ENCODE data around the gene KAZALD1. TPM values are rescaled to one million over a fixed set of nuclear protein-coding genes. Genes with fewer than 3 reads are reported as not detected.
A peak's percentile ranks its signal among the peaks of the same experiment; 100 is the strongest.

The KAZALD1 gene
- polyA plus RNA-seq, 1 of the 3 experiments (the other 2 are of a cell fraction): 3.0 TPM

- POLR2A ChIA-PET: no interaction called here
- peaks cover 3% of the 10 kb centered on the region for H3F3A ChIP-seq (replicated peaks; ENCODE audit: insufficient read depth)
- no peaks in the 10 kb centered on the region for H3K9me2 ChIP-seq
- H3K4me2 ChIP-seq: no peak overlapping the region
- H3K4me3 ChIP-seq (ENCODE audit: low read depth in 2 of 2, low read length in 1 of 2): no peak overlapping the region
- H3K79me2 ChIP-seq (ENCODE audit: insufficient read depth): peaks cover 6% of the 10 kb centered on the region; the same call in 1 of the 2 replicates
- no peaks in the 10 kb centered on the region for H4K20me1 ChIP-seq (ENCODE audit: insufficient read depth)
- WGBS (ENCODE audit: low lambda C conversion rate): 86% methylated on average over 10 of the region's 10 CpGs
- peaks cover 0 to 28% of the 10 kb centered on the region in 2 experiments; a peak in 1 of 4 replicates for H3K4me1 ChIP-seq (ENCODE audit: control insufficient read depth in 1 of 2, insufficient read depth in 2 of 2, low read depth in 1 of 2, low read length in 1 of 2)
- no peaks in the 10 kb centered on the region for H3K9me3 ChIP-seq
- H3K36me3 ChIP-seq (replicated peaks in 1 of 2; ENCODE audit: control insufficient read depth in 1 of 2, insufficient read depth in 2 of 2, low read length in 1 of 2): no peaks in the 10 kb centered on the region
- CTCF ChIA-PET: interaction anchor here (0.6 to 15.0 kb wide), 10 partner anchors 10 to 69 kb away, joined by 3 to 198 read pairs (median 3); partner anchors contain the start of gene LZTS2
- H3K27ac ChIP-seq (ENCODE audit: low read depth in 2 of 2, low read length in 1 of 2): no peak overlapping the region
- no peak for DNase-seq
- no peak overlapping the region for H2AFZ ChIP-seq (ENCODE audit: low read depth)
- H3K27me3 ChIP-seq (ENCODE audit: insufficient read depth): no peaks in the 10 kb centered on the region
- TF ChIP-seq RFX5 (IDR thresholded peaks at IDR 0.05; ENCODE audit: low read length) (no peak), RAD21 (IDR thresholded peaks at IDR 0.05; ENCODE audit: low read length) (no peak), NRF1 (IDR thresholded peaks at IDR 0.05; ENCODE audit: low read depth, low read length) (no peak), REST (IDR thresholded peaks at IDR 0.05; ENCODE audit: low read depth, low read length) (no peak), IRF3 (IDR thresholded peaks at IDR 0.05; ENCODE audit: low read depth, low read length) (no peak), RCOR1 (IDR thresholded peaks at IDR 0.05; ENCODE audit: low read length) (no peak), YY1 (IDR thresholded peaks at IDR 0.05; ENCODE audit: low read depth) (no peak)
- H3K9ac ChIP-seq: no peak overlapping the region
These were observed 34.6 kb upstream of the KAZALD1 start for GRCh38 chr10:101027106-101027720.

GRCh38 chr10:101028446-101029337 lies 33.1 kb upstream of the KAZALD1 start:
- Histone ChIP-seq H3K9ac (no peak overlapping the region), H4K20me1 (ENCODE audit: insufficient read depth) (peaks cover 10% of the 10 kb centered on the region), H3K9me3 (no peaks in the 10 kb centered on the region), H3K27me3 (ENCODE audit: insufficient read depth) (no peaks in the 10 kb centered on the region), H3K4me2 (no peak overlapping the region), H3K27ac (ENCODE audit: low read depth in 2 of 2, low read length in 1 of 2) (peak overlapping the region in 1 of 2 experiments; percentile 34; a peak in 1 of 4 replicates), H2AFZ (ENCODE audit: low read depth) (no peak overlapping the region), H3K4me1 (ENCODE audit: control insufficient read depth in 1 of 2, insufficient read depth in 2 of 2, low read depth in 1 of 2, low read length in 1 of 2) (peaks cover 5 to 39% of the 10 kb centered on the region in 2 experiments; a peak in 2 of 4 replicates), H3K79me2 (ENCODE audit: insufficient read depth) (peaks cover 15% of the 10 kb centered on the region), H3K36me3 (replicated peaks in 1 of 2; ENCODE audit: control insufficient read depth in 1 of 2, insufficient read depth in 2 of 2, low read length in 1 of 2) (no peaks in the 10 kb centered on the region), H3F3A (replicated peaks; ENCODE audit: insufficient read depth) (peaks cover 18% of the 10 kb centered on the region), H3K9me2 (no peaks in the 10 kb centered on the region), H3K4me3 (ENCODE audit: low read depth in 2 of 2, low read length in 1 of 2) (no peak overlapping the region)
- POLR2A ChIA-PET: interaction anchor here (0.6 to 1.8 kb wide), 2 partner anchors 14 to 163 kb away, joined by 3 to 6 read pairs; no protein-coding TSS in a partner anchor
- CTCF ChIA-PET: interaction anchor here (0.7 to 15.0 kb wide), 12 partner anchors 12 to 113 kb away, joined by 3 to 198 read pairs (median 5); partner anchors contain the start of gene LZTS2
- peak; percentile 42 for DNase-seq
- 86% methylated on average over 6 of the region's 7 CpGs for WGBS (ENCODE audit: low lambda C conversion rate)
- TF ChIP-seq FOXJ3 (CRISPR knock-in tag; IDR thresholded peaks at IDR 0.05): no peak
- no peak for TF ChIP-seq RFX5 (IDR thresholded peaks at IDR 0.05; ENCODE audit: low read length)
- TF ChIP-seq RCOR1 (IDR thresholded peaks at IDR 0.05; ENCODE audit: low read length): no peak
- peak; percentile 69 for TF ChIP-seq MXI1 (IDR thresholded peaks at IDR 0.05; ENCODE audit: low read depth, low read length)
- TF ChIP-seq FOXM1 (IDR thresholded peaks at IDR 0.05; ENCODE audit: low read depth): no peak
- TF ChIP-seq GABPA (IDR thresholded peaks at IDR 0.05; ENCODE audit: low read depth): no peak
- TF ChIP-seq GATA2 (CRISPR knock-in tag; IDR thresholded peaks at IDR 0.05): no peak
- no peak for TF ChIP-seq REST (IDR thresholded peaks at IDR 0.05; ENCODE audit: low read depth, low read length)
- TF ChIP-seq JUND (IDR thresholded peaks at IDR 0.05): no peak
- no peak for TF ChIP-seq PBX3 (IDR thresholded peaks at IDR 0.05)
- peak; percentile 17 for TF ChIP-seq CHD2 (IDR thresholded peaks at IDR 0.05; ENCODE audit: low read length, partially characterized antibody)

All from SK-N-SH (cell line).